HG02938 (cell line): ENCODE results near the gene JPH3.

ENCODE experiments used
- ATAC-seq: cut with Tn5 transposase; IDR thresholded peaks from one replicate; pipeline ENCODE4 v1.9.1; 2021; ENCODE audit warnings: mild to moderate bottlenecking, moderate library complexity; ENCODE audit not compliant: unreplicated experiment

JPH3 gene

DNA sequence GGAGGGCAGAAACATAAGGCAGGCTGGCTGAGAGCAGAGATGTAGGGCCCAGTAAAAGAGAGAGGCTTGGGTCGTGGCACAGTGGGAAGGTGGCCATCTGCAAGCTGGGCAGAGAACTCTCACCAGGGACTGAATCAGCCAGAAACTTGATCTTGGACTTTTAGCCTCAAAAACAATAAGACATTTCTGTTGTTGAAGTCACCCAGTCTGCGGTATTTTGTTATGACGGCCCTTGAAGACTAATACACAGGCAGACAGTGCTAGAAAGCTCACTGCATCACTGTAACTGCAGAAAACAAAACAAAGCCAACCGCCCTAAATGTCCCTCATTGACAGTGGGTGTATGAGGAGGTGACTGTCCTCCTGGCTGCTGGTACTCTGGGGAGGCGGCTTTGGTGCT lies 3.9 kb upstream of the JPH3 start:
- no peak for ATAC-seq

GRCh38 chr16:87600246-87600645 lies 2.1 kb upstream of the JPH3 start:
- ATAC-seq = no peak

GRCh38 chr16:87601401-87601981 lies 817 bp upstream of the JPH3 start:
- ATAC-seq = no peak

DNA sequence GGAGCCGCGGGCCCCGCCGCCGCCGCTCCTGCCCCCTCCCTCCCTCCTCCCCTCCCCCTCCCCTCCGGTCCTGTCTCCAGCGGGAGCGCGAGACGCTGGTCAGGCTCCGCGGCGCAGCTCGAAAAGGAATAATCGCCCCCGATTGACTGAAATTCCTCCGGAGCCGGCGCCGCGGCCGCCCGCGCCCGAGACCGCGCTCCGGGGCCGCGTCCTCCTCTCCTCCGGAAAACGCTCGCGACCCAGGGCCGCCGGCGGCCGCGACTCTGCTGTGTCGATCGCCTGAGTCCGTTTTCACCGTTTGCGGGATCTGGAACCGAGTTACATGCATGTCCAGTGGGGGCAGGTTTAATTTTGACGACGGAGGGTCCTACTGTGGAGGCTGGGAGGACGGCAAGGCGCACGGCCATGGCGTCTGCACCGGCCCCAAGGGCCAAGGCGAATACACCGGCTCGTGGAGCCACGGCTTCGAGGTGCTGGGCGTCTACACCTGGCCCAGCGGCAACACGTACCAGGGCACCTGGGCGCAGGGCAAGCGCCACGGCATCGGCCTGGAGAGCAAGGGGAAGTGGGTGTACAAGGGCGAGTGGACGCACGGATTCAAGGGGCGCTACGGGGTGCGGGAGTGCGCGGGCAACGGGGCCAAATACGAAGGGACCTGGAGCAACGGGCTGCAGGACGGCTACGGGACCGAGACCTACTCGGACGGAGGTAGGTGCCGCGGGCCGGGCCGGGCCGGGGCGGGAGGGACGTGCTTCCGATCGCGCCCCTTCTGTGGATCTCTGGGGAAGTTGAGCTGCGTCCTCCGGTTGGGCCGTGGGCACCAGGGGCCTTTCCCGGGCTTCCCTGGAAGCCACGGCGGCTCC lies 744 bp downstream of the JPH3 start:
- ATAC-seq = no peak

DNA sequence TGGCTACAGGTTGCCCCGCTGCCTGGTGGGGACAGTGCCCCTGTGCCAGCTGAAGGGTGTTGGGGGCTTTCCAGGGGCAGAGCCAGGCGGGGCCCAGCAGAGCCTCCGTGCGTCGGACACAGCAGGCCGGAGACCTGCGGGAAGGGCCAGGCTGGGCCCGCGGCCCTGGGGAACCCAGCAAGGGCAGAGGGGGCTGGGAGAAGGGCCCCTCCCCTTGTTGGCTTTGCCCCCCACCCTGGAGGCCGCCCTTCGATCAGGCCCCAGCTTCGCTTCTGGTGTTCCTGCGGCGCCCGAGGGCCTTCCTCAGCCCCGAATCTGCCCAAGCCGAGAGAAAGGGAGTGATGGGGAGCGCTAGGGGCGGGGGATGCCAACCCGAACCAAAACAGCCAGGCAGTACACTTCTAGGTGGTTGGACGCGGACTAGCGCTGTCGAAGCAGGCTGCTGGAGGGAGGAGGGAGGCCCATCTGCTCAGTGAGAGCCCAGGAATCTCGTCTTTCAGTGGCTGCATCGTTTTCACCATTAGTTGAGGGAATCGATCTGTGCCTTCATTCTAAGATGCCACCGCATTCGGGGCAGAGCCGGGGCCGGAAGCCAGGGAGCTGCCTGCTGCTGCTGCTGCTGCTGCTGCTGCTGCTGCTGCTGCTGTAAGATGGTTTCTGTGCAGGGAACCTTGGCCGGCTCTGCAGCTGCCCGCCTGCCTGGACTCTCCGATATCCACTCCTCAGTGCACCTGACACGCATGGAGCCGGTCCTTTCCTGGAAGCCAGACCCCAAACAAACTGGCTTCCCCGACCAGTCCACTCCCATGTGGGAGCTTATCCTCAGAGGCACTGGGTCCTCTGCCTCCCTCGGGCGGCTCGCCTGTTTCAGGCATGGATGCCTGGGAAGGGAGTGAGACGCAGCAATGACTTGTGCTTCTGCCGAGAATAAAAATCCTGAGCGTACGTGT lies 1.7 kb downstream of the JPH3 start:
- ATAC-seq = no peak

DNA sequence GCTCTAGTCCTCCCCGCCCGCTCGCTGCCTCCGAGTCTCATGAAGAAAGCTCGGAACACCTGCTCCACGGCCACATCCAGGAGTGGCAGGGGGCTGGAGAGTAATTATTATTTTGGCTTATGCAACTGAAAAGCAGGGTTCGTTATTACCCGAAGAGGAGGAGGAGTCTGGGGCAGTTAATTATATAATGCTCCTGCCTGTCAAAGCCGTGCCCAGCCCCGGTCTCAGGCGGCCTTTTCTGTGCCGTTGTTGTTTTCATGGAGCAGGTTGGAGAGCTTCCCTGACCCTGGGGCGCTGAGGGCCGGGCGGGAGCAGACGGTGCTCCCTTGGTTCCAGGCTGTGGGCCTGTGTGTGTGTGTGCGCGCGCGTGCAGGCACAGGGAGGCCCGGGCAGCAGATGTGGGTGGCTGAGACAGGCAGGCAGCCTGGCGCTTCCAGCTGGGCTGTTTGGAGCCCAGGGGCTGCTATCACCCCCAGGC lies 2.4 kb downstream of the JPH3 start:
- ATAC-seq = no peak

DNA sequence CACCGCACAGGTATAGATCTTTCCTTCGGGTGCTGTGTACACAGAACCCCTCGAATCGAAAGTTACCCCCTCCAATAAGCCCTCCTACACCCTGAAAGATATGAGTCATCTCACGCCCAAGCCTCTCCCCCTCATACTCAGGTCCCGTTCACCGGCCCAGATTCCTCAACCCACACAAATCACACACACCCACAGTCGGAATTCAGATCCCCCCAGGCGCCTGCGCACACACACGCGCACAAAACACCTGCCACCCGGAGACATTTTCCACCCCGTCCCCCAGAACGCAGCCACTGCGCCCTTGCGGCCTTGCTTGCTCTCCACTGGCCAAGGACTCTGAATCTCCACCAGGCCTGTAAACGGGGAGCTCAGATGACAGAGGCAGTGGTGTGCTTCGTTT lies 4.9 kb downstream of the JPH3 start:
- no peak for ATAC-seq

DNA sequence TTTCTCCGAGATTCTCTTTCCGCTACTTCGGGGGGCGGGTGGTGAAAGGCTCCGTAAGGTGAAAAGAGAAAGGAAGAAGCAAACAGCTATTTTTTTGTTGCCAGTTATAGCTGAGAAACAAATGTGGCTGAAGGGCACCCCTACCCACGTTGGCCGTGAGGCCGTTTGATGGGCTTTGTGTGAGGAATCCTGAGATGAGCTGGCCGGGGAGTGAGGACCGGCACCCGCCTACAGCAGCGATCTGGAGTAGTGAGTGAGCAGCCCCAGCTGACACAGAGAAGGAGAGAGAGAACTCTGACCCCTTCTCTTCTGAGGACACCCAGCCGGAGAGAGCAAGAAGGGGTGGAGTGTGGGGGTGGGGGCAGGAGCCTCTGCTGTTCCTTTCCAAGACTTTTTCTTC lies 5.6 kb downstream of the JPH3 start:
- ATAC-seq = no peak

DNA sequence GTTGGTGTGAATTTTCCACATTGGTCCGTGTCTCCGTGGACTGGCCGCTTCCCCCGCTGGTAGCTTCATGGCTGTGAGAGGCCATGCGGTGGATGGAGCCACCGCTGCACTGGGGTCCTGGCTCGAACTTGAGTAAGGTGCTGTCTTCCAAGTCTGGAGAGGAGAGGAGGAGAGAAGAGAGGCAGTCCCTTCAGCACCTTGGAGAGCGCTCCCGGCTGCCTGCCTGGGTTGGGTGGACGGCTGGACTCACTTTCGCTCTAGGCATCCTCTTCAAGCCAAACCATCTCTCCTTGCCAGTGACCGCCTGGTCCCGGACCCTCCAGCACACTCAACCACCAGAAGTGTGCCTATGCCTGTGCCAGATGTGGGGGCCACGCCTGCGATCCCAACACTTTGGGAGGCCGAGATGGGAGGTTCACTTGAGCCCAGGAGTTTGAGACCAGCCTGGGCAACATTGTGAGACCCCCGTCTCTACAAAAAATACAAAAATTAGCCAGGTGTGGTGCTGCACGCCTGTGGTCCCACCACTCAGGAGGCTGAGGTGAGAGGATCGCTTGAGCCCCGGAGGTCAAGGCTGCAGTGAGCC lies 6.2 kb downstream of the JPH3 start:
- ATAC-seq = no peak

DNA sequence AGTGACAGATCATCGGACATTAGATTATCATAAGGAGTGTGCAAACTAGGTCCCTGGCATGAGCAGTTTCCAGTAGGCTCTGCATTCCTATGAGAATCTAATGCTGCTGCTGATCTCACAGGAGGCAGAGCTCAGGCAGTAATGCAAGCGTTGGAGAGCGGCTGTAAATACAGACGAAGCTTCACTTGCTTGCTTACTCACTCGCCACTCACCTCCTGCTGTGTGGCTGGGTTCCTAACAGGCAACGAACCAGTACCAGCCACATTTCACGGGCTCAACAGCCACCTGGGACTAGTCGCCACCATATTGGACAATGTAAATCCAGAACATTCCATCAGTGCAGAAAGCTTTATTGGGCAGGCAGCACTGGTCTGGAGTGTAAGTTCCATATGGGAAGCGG lies 7.7 kb downstream of the JPH3 start:
- no peak for ATAC-seq

DNA sequence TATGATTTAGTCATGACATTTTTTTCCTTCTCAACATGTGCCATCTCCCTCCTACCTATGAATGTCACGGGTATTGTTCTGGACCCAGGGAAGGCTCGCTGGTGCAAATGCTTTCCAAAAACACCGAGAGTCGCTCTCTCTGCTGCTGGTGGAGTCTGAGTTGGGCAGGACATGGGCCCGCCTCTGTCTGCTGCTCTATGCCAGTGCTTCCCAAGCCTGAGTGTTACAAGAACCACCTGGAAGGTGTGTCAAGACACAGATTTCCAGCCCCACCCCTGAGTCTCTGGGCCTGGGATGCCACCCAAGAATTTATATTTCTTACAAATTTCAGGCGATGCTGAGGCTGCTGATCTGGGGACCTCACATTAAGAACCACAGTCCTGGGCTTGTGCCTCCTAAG lies 9.1 kb downstream of the JPH3 start:
- ATAC-seq = no peak

- no peak for ATAC-seq
Observed at GRCh38 chr16:87613961-87614360, 11.7 kb downstream of the JPH3 start.

GRCh38 chr16:87615621-87616041 lies 13.3 kb downstream of the JPH3 start:
- no peak for ATAC-seq

- no peak for ATAC-seq
Observed at GRCh38 chr16:87616556-87616955, 14.2 kb downstream of the JPH3 start.

- no peak for ATAC-seq
Observed at GRCh38 chr16:87618216-87618615, 15.9 kb downstream of the JPH3 start.

DNA sequence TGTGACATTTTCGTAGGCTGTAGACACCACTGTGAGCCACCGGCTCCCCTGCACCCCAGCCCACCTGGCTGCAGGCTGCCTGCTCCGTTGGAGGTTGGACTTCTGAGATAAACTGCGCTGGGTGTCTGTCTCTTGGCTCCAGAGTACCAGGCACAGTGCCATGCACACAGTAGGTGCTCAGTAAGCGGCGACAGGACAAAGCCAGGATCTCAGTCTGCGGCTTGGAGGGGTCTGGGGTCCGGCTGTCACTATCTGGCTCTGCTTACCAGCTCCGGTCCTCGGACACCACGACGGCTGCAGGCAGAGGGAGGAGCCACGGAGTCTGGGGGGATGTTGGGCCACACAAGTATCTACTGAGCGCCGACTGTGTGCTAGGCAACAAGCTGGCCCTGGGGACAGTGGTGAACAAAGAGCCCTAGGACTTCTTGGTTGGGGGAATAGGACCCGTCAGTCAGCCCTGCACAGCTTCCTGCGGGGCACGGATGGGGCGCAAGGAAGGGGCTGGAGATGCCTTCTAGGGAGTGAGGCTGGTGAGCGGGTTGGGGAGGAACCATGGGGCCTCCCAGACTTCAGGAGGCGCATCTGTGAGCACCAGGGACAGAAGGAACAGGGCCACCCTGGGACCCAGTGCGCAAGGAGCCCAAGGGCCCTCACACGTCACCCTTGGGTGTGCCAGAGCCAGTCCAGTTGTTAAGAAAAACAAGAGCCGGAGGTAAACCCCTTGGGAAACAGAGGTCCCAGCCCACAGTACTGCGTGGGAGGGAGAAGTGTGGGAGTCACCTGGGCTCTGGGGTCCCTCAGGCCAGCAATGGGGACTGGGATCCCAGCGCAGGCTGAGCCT lies 17.3 kb downstream of the JPH3 start:
- no peak for ATAC-seq

GRCh38 chr16:87620201-87620495 lies 17.8 kb downstream of the JPH3 start:
- no peak for ATAC-seq

DNA sequence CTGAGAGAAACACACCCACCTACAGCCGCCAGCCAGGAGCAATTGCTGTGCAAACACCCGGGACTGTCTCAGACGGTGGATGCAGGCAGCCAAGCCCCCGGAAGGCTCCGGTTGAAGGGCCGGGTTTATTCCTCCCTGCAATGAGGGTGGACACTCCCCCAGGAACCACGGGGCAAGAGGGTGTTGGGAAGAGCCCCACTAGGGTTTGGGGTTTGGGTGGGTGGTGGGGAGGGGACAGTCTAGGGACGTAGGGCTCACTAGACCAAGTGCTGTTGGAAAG lies 19.2 kb downstream of the JPH3 start:
- no peak for ATAC-seq

GRCh38 chr16:87621976-87622713 lies 19.8 kb downstream of the JPH3 start:
- ATAC-seq = no peak

GRCh38 chr16:87622756-87623319 lies 20.5 kb downstream of the JPH3 start:
- no peak for ATAC-seq
